Left lobe of liver (tissue), 2 donors: Measurements from ENCODE around the gene TBC1D10A. TPM values are rescaled to one million over a fixed set of nuclear protein-coding genes. Genes with fewer than 3 reads are reported as not detected.
A peak's percentile ranks its signal among the peaks of the same experiment; 100 is the strongest.

Experiments used
- ATAC-seq: fragments of 200-7000 bp; cut with Tn5 transposase; one replicate; pipeline ENCODE4 v1.9.1; 2020; ENCODE audit warnings: mild to moderate bottlenecking, moderate library complexity
- DNase-seq: peaks from one replicate; pipeline ENCODE4 v3.0.0-alpha.2; 2020; ENCODE audit warnings: low spot score
- total RNA-seq: library from RNA; stranded (reverse); gene quantifications from one replicate; pipeline ENCODE4 v1.2.1, GENCODE V29; 2021
- donor health status: DM: no; HTN: no; CAD: no; lungs with moderate emphysema.
- donor health status: DM: no; HTN: yes; CAD: no.

TBC1D10A gene, protein sequence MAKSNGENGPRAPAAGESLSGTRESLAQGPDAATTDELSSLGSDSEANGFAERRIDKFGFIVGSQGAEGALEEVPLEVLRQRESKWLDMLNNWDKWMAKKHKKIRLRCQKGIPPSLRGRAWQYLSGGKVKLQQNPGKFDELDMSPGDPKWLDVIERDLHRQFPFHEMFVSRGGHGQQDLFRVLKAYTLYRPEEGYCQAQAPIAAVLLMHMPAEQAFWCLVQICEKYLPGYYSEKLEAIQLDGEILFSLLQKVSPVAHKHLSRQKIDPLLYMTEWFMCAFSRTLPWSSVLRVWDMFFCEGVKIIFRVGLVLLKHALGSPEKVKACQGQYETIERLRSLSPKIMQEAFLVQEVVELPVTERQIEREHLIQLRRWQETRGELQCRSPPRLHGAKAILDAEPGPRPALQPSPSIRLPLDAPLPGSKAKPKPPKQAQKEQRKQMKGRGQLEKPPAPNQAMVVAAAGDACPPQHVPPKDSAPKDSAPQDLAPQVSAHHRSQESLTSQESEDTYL
- total RNA-seq = 19.7 TPM

- ATAC-seq (peak; percentile 90), DNase-seq (peak; percentile 95)
Measured at GRCh38 chr22:30326706-30327362, at the start of gene TBC1D10A. Gene TBC1D10A (minus strand): TSS chr22:30326941. CDS start chr22:30326881, 60 bp downstream.

DNA sequence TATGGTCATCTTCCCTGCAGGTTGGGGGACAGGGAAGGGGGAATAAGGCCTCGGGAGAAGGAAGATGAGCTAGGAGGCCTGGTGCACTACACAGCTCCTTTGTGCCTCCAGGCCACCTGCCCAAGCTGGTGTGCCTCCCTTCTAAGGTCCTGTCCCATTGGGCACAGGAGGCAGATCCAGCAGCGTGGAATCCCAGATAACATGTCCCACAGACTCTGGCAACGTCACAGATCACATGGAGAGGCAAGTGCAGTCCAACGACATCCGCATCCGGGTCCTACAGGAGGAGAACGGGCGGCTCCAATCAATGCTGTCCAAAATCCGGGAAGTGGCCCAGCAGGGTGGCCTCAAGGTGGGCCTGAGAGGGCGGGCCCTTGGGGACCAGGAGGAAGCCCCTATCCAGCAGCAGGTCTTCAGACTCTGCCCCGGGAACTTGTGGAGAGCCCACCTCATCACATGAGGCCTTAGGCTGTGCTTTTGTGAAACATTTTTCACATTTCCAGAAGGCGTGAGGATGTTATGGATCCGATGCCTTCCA, 48.6 kb upstream of the TBC1D10A start:
- DNase-seq (no peak), ATAC-seq (no peak)

- ATAC-seq = no peak
- DNase-seq = no peak
Measured at GRCh38 chr22:30373331-30374325, 46.9 kb upstream of the TBC1D10A start.

GRCh38 chr22:30372915-30373314, 46.2 kb upstream of the TBC1D10A start:
- ATAC-seq (no peak), DNase-seq (no peak)

- DNase-seq = no peak
- no peak for ATAC-seq
Measured at GRCh38 chr22:30371981-30372380, 45.2 kb upstream of the TBC1D10A start.

DNA sequence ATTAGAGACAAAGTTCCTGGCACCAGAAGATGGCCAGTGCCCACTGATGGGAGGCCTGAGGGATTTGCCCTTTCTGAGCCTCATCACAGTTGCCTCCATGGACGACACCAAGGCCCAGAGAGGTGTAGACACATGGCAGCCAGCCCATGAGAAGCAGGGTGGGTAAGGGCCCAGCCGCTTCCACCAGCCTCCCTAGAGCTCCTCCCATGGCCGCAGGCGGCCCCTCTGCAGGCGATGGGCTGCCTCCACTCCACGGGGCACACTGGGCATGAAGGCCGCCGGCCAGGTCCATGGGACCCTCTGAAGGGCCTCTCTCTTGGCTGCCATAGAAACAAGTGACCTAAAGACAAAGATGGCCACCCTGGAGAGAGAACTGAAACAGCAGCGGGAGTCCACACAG, 44.6 kb upstream of the TBC1D10A start:
- no peak for DNase-seq

DNA sequence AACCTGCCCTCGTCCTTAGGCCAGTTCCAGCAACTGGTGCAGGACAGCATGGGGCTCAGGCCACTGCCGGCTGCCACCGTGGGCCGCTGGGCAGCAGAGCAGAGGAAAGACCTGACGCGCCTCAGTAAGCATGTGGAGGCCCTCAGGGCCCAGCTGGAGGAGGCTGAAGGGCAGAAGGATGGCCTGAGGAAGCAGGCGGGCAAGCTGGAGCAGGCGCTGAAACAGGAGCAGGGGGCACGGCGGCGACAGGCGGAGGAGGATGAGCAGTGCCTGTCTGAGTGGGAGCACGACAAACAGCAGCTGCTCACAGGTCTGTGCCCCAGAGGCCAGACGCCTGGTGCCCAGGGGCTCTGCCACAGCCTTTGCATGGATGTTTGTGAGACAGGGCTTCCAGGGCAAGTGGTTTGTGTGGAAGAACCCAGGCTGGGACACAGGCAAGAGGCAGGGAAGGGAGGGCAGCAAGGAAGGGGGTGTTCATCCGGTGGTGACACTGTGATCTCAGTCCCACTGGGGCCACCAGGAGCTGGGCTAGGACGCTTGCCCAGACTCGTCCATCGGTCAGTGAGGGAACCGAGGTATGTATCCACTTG, 44.0 kb upstream of the TBC1D10A start:
- ATAC-seq (no peak), DNase-seq (no peak)

More for the DNA sequence above, 44.6 kb upstream of the TBC1D10A start:
- no peak for ATAC-seq

GRCh38 chr22:30368420-30368819, 41.7 kb upstream of the TBC1D10A start:
- ATAC-seq (peak; percentile 54), DNase-seq (no peak)

DNA sequence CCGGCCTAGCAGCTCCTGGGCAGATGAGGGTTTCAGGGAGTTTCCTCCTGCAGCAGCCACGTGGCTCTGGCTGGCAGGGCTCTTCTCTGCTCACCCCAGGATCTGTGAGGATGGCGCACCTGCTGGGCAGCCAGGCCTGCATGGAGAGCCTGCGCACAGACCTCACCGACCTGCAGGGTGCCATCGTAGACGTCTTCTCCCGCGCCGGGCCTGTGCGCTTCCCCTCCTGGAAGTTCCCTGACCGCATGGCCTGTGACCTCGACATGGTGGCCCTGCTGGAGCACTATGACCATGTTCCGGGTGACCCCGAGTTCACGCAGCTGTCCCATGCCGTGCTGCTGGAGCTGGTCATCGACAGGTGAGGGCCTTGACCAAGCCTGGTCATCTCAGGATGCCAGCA, 39.1 kb upstream of the TBC1D10A start:
- ATAC-seq (no peak), DNase-seq (no peak)

GRCh38 chr22:30362651-30363281, 36.0 kb upstream of the TBC1D10A start:
- ATAC-seq = no peak
- DNase-seq = no peak

DNA sequence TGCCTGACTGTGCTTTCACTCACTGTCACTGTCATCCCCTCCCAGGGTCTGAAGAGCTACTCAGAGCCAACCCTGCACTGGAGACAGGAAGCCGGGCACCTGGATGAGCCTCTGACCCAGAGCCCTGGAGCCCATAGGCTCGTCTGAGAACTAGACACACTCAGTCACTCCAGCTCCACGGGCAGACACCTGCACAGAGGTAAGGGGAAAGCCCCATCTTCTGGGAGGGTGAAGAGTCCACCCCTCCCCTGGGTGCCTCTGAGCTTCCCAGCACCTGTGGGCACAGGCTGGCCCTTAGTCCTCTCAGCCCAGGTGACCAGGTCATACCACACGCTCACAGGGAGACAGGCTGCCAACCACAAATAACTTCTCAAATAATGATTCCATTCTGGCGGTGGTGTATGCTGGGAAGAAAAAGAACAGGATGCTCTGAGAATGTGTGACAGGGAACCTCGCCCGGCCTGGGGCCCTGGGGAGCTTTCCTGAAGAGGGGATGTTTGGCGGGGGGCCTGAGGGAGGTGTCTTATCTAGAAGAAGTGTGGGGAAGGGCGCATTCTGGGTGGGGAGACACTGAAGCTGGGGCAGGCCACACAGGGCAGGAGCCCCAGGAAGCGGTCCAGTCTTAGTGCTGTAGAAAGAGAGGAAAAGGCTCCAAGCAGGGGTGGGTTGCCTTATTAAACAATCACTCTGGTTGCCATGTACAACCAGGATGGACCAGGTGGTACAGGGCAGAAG, 35.3 kb upstream of the TBC1D10A start:
- DNase-seq (no peak), ATAC-seq (no peak)

GRCh38 chr22:30358541-30358940, 31.8 kb upstream of the TBC1D10A start:
- ATAC-seq = no peak
- DNase-seq = no peak

DNA sequence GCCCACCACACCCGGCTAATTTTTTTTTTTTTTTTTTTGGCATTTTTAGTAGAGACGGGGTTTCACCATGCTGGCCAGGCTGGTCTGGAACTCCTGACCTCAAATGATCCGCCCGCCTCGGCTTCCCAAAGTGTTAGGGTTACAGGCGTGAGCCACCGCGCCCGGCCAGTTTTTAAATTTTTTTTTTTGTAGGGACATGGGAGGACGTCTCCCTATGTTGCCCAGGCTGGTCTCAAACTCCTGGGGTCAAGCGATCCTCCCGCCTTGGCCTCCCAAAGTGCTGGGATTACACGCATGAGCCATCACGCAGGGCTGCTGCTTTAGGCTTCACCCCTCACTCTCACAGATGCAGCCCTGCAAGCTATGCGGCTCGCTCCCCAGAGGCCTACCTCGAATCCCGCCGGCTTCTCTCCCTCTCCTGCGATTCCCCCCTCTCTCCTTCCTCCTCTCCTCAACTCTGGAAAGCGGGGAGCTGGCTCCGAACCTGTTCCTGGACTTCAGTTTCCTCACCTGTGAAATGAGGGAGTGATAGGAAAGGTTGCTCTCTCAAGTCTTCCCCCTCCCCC, 31.0 kb upstream of the TBC1D10A start:
- ATAC-seq = no peak

GRCh38 chr22:30357236-30357570, 30.5 kb upstream of the TBC1D10A start:
- no peak for DNase-seq
- ATAC-seq = peak; percentile 2

More for the DNA sequence above, 31.0 kb upstream of the TBC1D10A start:
- DNase-seq = no peak

DNA sequence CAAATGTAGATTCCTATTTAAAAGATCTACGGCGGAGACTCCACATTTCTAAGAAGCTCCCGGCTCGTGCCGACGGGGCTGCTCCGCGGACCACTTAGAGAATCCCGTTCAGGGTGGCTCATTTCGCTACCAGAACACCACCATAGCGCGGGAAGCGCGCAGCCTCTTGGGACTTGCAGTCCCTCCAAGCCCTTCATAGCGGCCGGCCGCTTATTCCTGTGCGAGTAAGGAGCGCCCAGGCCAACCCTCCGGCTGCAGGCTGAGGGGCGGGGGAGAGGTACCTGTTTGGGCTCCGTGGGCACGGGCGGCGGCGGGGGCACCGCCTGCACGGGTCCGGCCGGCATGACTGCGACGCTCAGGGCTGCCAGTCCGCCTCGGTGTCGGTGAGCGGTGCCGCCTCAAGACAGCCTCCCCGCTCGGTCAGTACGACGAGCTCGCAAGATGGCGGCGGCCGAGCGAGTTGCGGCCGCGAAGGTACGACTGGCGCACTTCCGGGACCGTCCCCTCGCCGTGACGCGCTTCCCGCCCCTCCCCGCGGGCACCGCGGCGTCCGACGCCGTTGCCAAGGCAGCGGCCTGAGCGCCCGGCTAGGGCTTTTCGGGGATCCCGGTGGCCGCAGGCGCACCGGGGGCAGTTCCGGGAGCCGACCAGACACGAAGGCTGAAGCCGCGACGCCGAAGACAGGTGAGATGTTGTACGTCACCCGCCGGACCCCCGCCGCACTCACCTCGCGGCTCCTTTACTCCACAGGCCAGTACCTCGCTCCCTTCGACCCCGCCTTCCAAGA, 29.9 kb upstream of the TBC1D10A start, which contains the start of the genes CCDC157 and SF3A1:
Gene CCDC157, plus strand, starts transcription at position 559 of the 787 bp plus-strand sequence. CDS start 8,994 bp downstream, outside the sequence.
Gene SF3A1, minus strand, starts transcription at position 446 of the 787 bp plus-strand sequence. Its CDS starts 102 bp downstream, at position 344.
- DNase-seq = peak; percentile 88

GRCh38 chr22:30354644-30355043, 27.9 kb upstream of the TBC1D10A start:
- ATAC-seq = no peak

More for the DNA sequence above, 29.9 kb upstream of the TBC1D10A start, which contains the start of the genes CCDC157 and SF3A1:
- peak; percentile 97 for ATAC-seq

DNA sequence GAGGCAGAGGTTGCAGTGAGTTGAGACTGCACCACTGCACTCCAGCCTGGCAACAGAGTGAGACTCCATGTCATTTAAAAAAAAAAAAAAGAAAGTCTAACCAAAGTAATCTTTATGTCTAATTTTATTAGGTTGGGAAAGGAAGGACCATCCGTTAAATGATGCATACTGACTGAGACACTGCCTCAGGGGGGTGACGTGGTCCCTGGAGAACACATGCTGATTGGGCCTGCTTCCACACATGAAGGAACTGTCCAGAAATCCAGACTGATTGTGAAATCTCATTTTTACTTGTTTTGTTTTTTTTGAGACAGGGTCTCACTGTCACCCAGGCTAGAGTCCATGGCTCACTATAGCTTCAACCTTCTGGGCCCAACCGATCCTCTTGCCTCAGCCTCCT, 24.5 kb upstream of the TBC1D10A start:
- ATAC-seq = no peak
- DNase-seq = no peak

More at GRCh38 chr22:30354644-30355043, 27.9 kb upstream of the TBC1D10A start:
- DNase-seq = no peak
